Adrenal gland (tissue), 12 donors: ENCODE measurements around the gene ZNF358. TPM values are rescaled to one million over a fixed set of nuclear protein-coding genes. Genes with fewer than 3 reads are reported as not detected.

ENCODE experiments used
- DNase-seq, 7 donors: peaks; one replicate each; pipeline ENCODE4 v3.0.0-alpha.2; 2019 to 2020
- H3K27ac ChIP-seq, 5 donors: fragments of 200-600 bp; sonication (generic) in 4 of 5; 1 replicate in 3 of 5; 2 replicates in 2 of 5; pipeline versions ENCODE4 v1.5.1 to v1.8.0; 2016 to 2020; ENCODE audit warnings: mild to moderate bottlenecking in 1 of 5
- H3K27me3 ChIP-seq: fragments of 200-600 bp; 2 replicates; pipeline ENCODE4 v1.8.0; 2021
- H3K36me3 ChIP-seq, 2 donors: fragments of 200-600 bp; replicated peaks in 1 of 2; 1 replicate in 1 of 2; 2 replicates in 1 of 2; pipeline versions ENCODE4 v1.5.1 to v1.8.0; 2018 to 2022
- H3K4me1 ChIP-seq, 2 donors: fragments of 200-600 bp; replicated peaks in 1 of 2; 1 replicate in 1 of 2; 2 replicates in 1 of 2; pipeline versions ENCODE4 v1.5.1 to v1.8.0; 2018 to 2021
- H3K4me3 ChIP-seq, 4 donors: fragments of 200-600 bp; sonication (generic) in 3 of 4; one replicate each; pipeline ENCODE4 v1.5.1; 2016 to 2018
- H3K9me3 ChIP-seq, 3 donors: fragments of 200-600 bp; sonication (generic) in 1 of 3; replicated peaks in 1 of 3; 1 replicate in 2 of 3; 2 replicates in 1 of 3; pipeline versions ENCODE4 v1.5.1 to v1.8.0; 2016 to 2021
- POLR2A ChIP-seq, 2 donors: fragments of 450-650 bp; IDR thresholded peaks; one replicate each; pipeline ENCODE4 v1.6.1; 2017; ENCODE audit warnings: antibody characterized with exemption in 2 of 2, mild to moderate bottlenecking in 2 of 2, moderate library complexity in 1 of 2
- WGBS, 4 donors: extraction: QIAGEN DNeasy Blood & Tissue Kit in 2 of 4; methylation state at CpG; one replicate each; pipeline versions ENCODE4 v1.1.5 to v1.1.7; 2013 to 2017; 5-methylcytosine and 5-hydroxymethylcytosine counted together
- intact Hi-C, 2 donors: fragments of 100-400 bp; cut with DNase I; formaldehyde crosslinking; loops; one replicate each; pipeline versions ENCODE4 v1.14.1 to v1.15.0; 2022 to 2023
- polyA plus RNA-seq, 3 donors: library from polyadenylated mRNA; stranded (reverse); fragments of 200-250 nt in 2 of 3; fragments of 350-450 nt in 1 of 3; fragmentation: Illumina TruSeq in 1 of 3; extraction: RNeasy Lipid Tissue Mini Kit (QIAGEN cat#74804) in 1 of 3; gene quantifications; one replicate each; pipeline ENCODE4 v1.2.3, GENCODE V29; 2013 to 2014
- total RNA-seq, 9 donors: library from RNA; depleted of rRNA in 4 of 9; stranded (reverse); fragments of >200 nt in 4 of 9; fragments of 120-200 nt in 1 of 9; fragmentation: NEBNext Ultra II Directional in 1 of 9; extraction: Animal tissue kit (Norgen Biotek cat#: 25700) in 1 of 9; gene quantifications; one replicate each; pipeline versions ENCODE4 v1.1.0 to v1.2.4, GENCODE V29; 2013 to 2023
- TF ChIP-seq, protein P1 (sequence below), 6 experiments: fragments of 450-650 bp in 4 of 6; fragments of 200-600 bp in 2 of 6; sonication (generic) in 1 of 6; IDR thresholded peaks; 1 replicate in 5 of 6; 2 replicates in 1 of 6; pipeline versions ENCODE4 v1.5.1 to v1.8.0; 2016 to 2021; ENCODE audit warnings: antibody characterized with exemption in 6 of 6, mild to moderate bottlenecking in 2 of 6, moderate library complexity in 1 of 6
- donor health status: healthy with polysubstance abuse.
- donor health status: Bipolar disorder and iron deficiency.
- donor health status: DM: yes; HTN: yes; CAD: no.
- donor health status: DM: no; HTN: no; CAD: no.
- donor health status: DM: no; HTN: no; CAD: no.
- donor health status: DM: yes; HTN: yes; CAD: no.

Gene ZNF358
- total and polyA plus RNA-seq, 12 donors: 12.8 to 197 (median 101) TPM

DNA sequence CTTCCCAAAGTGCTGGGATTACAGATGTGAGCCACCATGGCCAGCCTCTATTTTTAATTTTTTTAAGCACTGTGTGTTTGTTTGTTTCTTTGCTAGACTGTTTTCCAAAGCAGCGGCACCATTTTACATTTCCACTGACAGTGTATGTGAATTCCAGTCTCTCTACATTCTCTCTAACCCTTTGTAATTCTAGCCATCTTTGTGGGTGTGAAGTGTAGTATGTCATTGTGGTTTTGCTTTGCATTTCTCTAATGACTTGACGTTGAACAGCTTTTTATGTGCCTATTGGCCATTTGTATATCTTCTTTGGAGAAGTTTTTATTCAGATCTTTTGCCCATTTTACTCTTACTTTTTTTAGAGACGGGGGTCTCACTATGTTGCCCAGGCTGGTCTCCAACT lies 31.3 kb downstream of the ZNF358 start:
- 84 to 95% (median 89%) methylated on average over 3 of the region's 3 CpGs for WGBS, 4 donors
- H3K9me3 ChIP-seq: no peaks in the 10 kb centered on the region
- intact Hi-C loops: no loop called here
- TF ChIP-seq, protein P1, sequence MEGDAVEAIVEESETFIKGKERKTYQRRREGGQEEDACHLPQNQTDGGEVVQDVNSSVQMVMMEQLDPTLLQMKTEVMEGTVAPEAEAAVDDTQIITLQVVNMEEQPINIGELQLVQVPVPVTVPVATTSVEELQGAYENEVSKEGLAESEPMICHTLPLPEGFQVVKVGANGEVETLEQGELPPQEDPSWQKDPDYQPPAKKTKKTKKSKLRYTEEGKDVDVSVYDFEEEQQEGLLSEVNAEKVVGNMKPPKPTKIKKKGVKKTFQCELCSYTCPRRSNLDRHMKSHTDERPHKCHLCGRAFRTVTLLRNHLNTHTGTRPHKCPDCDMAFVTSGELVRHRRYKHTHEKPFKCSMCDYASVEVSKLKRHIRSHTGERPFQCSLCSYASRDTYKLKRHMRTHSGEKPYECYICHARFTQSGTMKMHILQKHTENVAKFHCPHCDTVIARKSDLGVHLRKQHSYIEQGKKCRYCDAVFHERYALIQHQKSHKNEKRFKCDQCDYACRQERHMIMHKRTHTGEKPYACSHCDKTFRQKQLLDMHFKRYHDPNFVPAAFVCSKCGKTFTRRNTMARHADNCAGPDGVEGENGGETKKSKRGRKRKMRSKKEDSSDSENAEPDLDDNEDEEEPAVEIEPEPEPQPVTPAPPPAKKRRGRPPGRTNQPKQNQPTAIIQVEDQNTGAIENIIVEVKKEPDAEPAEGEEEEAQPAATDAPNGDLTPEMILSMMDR (IDR thresholded peaks at IDR 0.05): no peak
- no peak for TF ChIP-seq POLR2A (IDR thresholded peaks at IDR 0.05)
- peaks cover 0 to 25% of the 10 kb centered on the region in 2 donors for H3K36me3 ChIP-seq
- no peaks in the 10 kb centered on the region for H3K27me3 ChIP-seq
- no peak overlapping the region for H3K27ac ChIP-seq
- no peak overlapping the region for H3K4me3 ChIP-seq
- DNase-seq: no peak
- H3K4me1 ChIP-seq: no peaks in the 10 kb centered on the region

DNA sequence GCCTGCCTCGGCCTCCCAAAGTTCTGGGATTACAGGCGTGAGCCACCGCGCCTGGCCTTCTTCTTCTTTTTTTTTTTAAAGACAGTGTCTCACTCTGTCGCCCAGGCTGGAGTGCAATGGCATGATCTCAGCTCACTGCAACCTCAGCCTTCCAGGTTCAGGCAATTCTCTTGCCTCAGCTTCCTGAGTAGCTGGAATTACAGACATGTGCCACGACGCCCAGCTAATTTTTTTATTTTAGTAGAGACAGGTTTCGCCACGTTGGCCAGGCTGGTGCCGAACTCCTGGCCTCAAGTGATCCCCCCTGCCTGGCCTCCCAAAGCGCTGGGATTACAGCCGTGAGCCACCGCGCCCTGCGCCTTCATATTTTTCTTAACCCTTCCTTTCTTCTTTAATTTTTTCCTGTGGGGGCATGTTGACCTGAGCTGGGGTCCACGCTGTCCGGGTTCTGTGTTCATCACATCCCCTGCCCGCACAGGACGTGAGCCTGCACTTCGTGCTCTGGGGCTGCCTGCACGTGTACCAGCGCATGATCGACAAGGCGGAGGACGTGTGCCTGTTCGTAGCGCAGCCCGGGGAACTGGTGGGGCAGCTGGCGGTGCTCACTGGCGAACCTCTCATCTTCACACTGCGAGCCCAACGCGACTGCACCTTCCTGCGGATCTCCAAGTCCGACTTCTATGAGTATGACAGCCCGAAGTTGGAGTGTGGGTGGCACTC lies 33.7 kb downstream of the ZNF358 start:
- WGBS, 4 donors: 89 to 94% (median 91%) methylated on average over 22 to 36 of the region's 36 CpGs
- Histone ChIP-seq H3K4me1 (no peaks in the 10 kb centered on the region), H3K9me3 (no peaks in the 10 kb centered on the region), H3K4me3 (no peak overlapping the region), H3K27me3 (no peaks in the 10 kb centered on the region), H3K36me3 (peaks cover 0 to 16% of the 10 kb centered on the region in 2 donors), H3K27ac (no peak overlapping the region)
- intact Hi-C loops: no loop called here
- no peak for TF ChIP-seq POLR2A (IDR thresholded peaks at IDR 0.05)
- TF ChIP-seq, protein P1 (IDR thresholded peaks at IDR 0.05): no peak
- DNase-seq: peak in 1 of 7 donors; percentile 16

DNA sequence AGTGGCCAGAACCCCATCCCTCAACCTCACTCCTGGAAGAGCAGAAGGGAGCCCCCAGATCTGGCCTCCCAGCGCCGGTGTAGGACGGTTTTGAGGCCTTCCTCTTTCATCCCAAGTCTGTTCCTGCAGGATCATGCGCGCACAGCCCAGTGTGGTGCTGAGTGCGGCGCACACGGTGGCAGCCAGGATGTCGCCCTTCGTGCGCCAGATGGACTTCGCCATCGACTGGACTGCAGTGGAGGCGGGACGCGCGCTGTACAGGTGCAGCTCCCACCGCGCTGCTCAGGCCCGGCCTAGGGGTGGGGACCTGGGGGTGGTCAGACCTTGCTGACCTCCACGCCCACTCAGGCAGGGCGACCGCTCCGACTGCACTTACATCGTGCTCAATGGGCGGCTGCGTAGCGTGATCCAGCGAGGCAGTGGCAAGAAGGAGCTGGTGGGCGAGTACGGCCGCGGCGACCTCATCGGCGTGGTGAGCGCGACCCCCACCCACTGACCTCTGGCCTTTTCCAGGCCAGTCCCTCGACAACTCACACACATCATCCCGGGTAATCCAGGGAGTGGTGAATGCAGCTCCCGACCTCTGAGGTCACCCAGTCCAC lies 34.4 kb downstream of the ZNF358 start:
- Histone ChIP-seq H3K27ac (no peak overlapping the region), H3K4me3 (no peak overlapping the region), H3K36me3 (peaks cover 0 to 18% of the 10 kb centered on the region in 2 donors), H3K4me1 (no peaks in the 10 kb centered on the region), H3K9me3 (no peaks in the 10 kb centered on the region), H3K27me3 (no peaks in the 10 kb centered on the region)
- peak in 3 of 7 donors; percentile 20 to 47 (median 38) for DNase-seq
- TF ChIP-seq, protein P1 (IDR thresholded peaks at IDR 0.05): no peak
- no peak for TF ChIP-seq POLR2A (IDR thresholded peaks at IDR 0.05)
- intact Hi-C loops: no loop called here
- 93 to 96% (median 94%) methylated on average over 30 to 41 of the region's 41 CpGs for WGBS, 4 donors

DNA sequence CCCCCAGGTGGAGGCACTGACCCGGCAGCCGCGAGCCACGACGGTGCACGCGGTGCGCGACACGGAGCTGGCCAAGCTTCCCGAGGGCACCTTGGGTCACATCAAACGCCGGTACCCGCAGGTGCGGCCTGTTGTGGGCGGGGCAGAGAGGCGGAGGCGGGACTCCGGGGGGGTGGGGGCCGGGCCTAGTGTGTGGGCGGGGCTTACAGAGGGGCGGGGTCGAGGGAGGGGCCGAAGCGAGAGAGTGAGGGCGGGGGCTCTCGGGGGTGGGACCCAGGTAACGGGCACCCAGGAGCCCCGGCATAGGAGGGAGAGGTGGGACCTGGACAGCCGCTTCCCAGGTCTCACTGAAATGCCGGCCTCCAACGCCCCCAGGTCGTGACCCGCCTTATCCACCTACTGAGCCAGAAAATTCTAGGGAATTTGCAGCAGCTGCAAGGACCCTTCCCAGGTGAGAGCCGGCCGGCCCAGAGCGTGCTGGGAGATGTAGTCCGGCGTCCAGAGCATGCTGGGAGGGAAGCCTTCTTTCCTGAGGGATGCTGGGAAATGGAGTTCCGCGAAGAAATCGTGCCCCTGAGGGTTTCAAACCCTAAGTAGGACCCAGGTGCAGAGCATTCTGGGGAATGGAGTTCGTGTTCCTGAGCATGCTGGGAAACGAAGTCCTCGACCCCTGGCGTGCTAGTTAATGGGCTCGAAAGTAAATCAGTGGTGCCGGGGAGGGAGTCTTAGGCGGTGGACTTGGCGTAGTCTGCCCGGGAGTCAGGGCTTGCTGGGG lies 35.3 kb downstream of the ZNF358 start:
- Histone ChIP-seq H3K27me3 (no peaks in the 10 kb centered on the region), H3K36me3 (peaks cover 0 to 24% of the 10 kb centered on the region in 2 donors), H3K27ac (peak overlapping the region in 1 of 5 donors; percentile 12), H3K4me1 (no peaks in the 10 kb centered on the region), H3K9me3 (no peaks in the 10 kb centered on the region), H3K4me3 (peak overlapping the region in 1 of 4 donors; percentile 35)
- 19 to 44% (median 27%) methylated on average over 16 to 51 of the region's 51 CpGs for WGBS, 4 donors
- TF ChIP-seq POLR2A (IDR thresholded peaks at IDR 0.05): no peak
- TF ChIP-seq, protein P1 (IDR thresholded peaks at IDR 0.05): no peak
- DNase-seq: peak; percentile 77 to 84 (median 81)
- intact Hi-C loops: no loop called here
